Measurements from ENCODE around the gene CCL19.

Gene CCL19

DNA sequence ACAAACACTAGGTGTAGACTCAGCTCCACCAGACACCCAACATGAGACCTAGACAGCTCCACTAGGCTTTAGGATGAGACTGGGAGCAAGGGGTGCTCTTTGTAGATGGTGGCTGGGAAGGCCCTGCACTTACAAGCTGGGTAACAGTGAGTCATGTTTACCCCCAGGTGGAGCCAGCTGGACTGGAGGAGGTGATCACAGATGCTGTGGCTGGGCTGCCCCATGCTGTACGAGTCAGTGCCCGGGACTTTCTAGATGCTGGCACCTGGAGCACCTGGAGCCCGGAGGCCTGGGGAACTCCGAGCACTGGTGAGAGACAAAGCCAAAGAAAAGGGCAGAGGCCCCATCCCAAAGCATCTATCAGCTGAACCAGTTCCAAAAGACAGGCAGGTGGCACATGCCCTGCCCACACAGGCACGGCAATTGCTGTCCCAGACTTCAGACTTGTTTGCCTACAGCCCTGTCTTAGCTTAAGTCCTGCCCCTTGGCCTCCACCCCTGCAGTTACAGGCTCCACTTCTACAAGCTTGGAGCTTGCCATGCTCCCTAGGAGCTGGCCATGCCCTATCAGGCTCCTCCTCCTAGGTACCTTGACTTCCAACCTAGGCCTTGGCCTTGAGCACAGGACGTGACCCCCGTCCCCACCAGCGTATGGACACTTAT is 31.4 kb downstream of the CCL19 start:
- DNase-seq: no peak

DNA sequence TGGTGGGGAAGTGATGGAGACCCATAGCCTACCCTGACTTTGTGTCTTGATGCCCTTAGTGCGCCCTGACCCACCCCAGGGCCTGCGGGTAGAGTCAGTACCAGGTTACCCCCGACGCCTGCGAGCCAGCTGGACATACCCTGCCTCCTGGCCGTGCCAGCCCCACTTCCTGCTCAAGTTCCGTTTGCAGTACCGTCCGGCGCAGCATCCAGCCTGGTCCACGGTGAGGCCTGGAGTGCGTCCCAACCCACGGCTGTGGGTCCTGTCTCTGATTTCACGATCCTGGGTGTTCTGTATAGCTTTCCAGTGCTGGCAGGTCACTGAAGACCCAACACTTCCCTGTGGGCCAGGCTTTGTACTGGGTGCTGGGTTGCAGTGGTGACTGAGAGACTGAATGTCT is 32.6 kb downstream of the CCL19 start:
- no peak for DNase-seq

DNA sequence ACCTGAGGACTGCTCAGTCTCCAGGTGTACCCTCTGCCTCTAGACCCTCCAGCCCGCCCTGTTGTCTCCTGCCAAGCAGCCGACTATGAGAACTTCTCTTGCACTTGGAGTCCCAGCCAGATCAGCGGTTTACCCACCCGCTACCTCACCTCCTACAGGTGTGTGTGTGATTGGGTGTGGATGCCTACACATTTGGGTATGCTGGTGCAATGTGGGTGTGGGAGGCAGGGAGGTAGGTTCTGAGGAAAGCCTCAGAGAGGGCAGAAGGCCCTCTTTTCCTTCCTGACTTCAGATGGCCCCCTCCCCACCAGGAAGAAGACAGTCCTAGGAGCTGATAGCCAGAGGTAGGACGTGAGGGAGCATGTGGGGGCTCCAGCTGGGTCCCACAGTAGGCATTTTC is 34.1 kb downstream of the CCL19 start:
- DNase-seq: no peak

GRCh38 chr9:34655394-34655793 is 35.7 kb downstream of the CCL19 start:
- no peak for DNase-seq

DNA sequence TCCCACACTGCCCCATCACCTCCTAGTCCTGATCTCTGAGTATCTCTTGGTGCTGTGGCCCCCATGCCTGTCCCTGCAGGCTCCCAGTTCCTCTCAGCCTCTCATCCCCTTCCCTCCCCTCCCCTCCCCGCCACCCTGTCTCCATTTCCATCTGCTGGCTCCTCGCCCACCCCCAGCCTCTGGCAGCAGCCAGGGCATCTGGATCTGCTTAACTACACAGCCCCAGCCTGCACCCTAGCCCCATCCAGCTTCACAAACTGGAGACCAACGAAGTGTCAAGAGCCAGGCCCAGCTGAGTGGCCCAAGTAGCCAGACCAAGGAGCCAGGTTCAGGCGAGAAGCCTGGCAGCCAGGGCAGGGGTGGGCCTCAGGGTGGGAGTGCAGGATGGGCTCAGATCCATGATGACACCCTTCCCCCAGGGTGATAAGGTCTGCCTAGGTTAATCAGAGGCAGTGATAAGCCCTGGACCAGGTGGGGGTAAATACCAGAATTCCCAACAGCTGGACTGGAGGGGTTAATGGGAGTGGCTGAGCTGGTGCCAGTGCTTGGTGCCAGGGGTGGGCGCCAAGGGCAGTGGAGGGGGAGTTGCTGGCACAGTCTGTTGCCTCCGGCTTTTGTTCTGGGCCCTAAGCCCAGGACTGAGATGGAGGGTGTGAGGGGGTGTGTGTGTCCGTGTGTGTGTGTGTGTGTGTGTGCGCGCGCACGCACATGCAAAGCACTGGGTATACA is 36.6 kb downstream of the CCL19 start:
- DNase-seq: no peak

DNA sequence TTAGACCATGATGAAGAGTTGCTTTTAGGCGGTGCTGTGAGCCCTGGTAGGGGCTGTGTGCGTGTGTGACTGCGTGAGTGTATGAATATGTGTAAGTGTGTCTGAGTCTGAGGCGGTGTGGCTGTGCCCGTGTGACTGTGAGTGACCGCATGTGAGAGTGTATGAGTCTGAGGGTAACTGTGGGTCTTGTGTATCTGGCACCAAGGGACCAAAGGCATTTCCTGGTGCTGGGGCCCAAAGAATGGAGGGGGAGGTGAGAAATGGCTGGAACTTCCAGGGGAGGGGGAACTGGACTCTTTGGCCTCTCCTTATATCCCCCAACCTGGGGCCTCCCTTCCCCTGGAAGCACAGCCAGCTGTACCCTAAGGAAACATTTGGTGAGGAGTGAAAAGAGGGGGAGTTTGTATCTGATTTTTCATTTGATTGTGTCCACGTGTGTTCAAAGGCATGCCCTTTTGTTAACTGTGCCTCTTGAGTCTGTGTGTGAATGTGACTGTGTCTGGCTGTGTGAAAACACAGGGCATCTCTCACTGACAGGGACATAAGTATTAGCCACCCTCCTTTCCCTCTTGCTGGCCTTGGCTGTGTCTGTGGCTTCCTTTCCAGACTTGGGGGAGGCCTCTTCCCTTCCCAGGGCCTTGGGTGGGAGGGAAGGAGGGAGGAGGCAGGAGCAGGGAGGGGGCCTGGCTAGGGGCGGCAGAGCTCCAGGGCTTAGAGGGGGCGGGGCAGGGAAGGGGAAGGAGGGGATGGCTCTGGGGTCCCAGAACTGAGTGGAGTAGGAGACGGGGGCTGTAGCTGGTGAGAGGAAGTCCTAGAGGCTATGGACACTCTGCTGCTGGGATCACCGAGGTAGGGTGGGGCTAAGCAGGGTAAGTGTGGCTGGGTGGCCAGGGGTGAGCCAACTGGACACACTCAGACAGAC is 37.7 kb downstream of the CCL19 start:
- DNase-seq: no peak

GRCh38 chr9:34652602-34653000 is 38.5 kb downstream of the CCL19 start:
- no peak for DNase-seq

GRCh38 chr9:34651876-34652601 is 39.0 kb downstream of the CCL19 start, which contains the start of gene IL11RA:
IL11RA (plus strand) TSS chr9:34652185; CDS start chr9:34655218, 3,033 bp downstream.
- no peak for DNase-seq

DNA sequence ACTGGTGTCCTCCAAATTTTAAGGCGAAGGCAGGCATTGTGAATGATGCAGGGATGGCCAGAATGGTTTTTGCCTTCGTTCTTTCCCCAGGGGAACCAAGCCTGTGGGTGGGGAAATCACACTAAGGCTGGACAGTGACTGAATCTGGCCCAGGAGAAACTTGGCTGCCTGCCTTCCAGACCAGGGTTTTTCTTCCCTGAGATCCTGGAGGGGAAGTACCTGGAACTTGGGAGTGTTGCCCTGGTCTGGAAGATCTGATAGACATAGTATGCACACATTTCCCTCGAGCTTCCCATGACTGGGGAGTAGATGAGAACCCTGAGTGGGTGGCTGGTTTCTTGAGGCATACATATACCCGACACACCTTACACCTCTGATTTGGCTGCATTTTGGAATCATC is 39.8 kb downstream of the CCL19 start:
- no peak for DNase-seq

- no peak for DNase-seq
Observed at GRCh38 chr9:34650816-34651215, 40.3 kb downstream of the CCL19 start.

GRCh38 chr9:34648673-34649072 is 42.4 kb downstream of the CCL19 start:
- DNase-seq: no peak

DNA sequence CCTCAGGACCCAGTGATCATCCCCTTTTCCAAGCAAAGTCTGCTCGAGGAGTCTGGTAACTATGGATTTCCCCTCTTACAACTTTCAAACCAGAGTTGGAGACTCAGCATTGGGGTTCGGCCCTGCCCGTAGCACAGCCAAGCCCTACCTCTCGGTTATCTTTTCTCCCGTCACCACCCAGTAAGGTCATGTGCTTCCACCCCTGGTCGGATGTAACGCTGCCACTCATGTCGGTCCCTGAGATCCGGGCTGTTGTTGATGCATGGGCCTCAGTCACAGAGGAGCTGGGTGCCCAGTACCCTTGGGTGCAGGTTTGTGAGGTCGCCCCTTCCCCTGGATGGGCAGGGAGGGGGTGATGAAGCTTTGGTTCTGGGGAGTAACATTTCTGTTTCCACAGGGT is 43.4 kb downstream of the CCL19 start:
- no peak for DNase-seq

GRCh38 chr9:34647084-34647403 is 44.0 kb downstream of the CCL19 start:
- no peak for DNase-seq

- peak; percentile 82 for DNase-seq
Observed at GRCh38 chr9:34646211-34647083, 44.6 kb downstream of the CCL19 start, which contains the start of gene GALT. GALT (plus strand) TSS chr9:34646675; CDS start chr9:34646705, 30 bp downstream.

DNA sequence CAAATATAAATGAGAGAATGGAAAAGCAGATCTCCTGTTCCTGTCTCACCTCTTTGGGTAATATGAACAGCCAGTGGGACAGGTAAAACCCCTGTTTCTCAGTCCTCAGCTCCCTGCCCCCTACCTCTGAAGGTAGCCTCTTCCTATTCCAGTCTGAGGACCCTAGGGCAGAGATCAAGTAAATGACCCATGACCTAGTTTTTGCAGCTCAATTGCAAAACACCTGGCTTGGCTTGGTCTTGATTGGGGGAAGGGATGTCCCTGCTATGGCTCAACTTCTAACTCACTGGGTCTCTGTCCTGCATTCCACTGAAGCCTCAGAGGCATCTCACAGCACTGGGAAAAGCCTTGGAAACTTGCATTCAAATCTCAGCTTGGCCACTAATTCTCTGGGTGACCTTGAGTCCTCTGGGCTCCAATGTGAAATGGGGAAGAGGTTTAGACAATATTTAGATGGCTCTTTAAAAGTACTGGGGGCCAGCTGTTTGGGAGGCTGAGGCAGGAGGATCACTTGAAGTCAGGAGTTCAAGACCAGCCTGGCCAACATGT is 46.2 kb downstream of the CCL19 start:
- no peak for DNase-seq

DNA sequence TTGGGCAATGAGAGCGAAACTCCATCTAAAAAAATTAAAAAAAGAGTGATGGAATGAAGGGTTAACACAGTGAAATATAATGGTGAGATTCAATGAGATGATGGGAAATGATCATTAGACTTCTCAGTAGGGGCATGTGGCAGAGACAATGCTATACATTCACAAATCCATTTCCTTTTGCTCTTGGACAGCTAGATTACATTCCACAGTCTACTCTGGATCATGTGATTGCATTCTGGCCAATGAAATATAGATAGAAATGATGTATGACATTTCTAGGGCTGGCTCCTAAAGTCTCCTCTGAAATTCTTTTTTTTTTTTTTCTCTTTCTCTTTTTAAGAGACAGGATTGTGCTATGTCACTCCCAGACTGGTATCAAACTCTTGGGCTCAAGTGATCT is 48.4 kb downstream of the CCL19 start:
- DNase-seq: no peak

Data from NCI-H748 treated with DMSO at 0.1 percent for 48 hours (cell line).